ENCODE measurements around the gene EPN1. TPM values are rescaled to one million over a fixed set of nuclear protein-coding genes. Genes with fewer than 3 reads are reported as not detected.

Gene EPN1
- total and polyA plus RNA-seq, 12 donors, result 20.1 to 235 (median 141) TPM

- no peak overlapping the region for H3K27ac ChIP-seq
- intact Hi-C loops (cut with DNase I), result no loop called here
- no peaks in the 10 kb centered on the region for H3K9me3 ChIP-seq (replicated peaks in 1 of 3)
- TF ChIP-seq POLR2A (IDR thresholded peaks at IDR 0.05) (no peak), CTCF (IDR thresholded peaks at IDR 0.05) (no peak)
- no peaks in the 10 kb centered on the region for H3K36me3 ChIP-seq (replicated peaks in 1 of 2)
- H3K4me1 ChIP-seq (replicated peaks in 1 of 2), result peaks cover 30 to 48% of the 10 kb centered on the region in 2 donors
- DNase-seq, result peak in 1 of 7 donors; percentile 8
- no peak overlapping the region for H3K4me3 ChIP-seq
- H3K27me3 ChIP-seq, result no peaks in the 10 kb centered on the region
- WGBS, 4 donors, result 72 to 79% (median 75%) methylated on average over 11 of the region's 11 CpGs
These were observed 37.5 kb upstream of the EPN1 start for GRCh38 chr19:55637534-55637933.

GRCh38 chr19:55638864-55639359 is 36.1 kb upstream of the EPN1 start:
- no peak for TF ChIP-seq POLR2A (IDR thresholded peaks at IDR 0.05)
- peak in 5 of 6 experiments; percentile 9 to 40 (median 24) for TF ChIP-seq CTCF (IDR thresholded peaks at IDR 0.05)
- Histone ChIP-seq H3K4me1 (replicated peaks in 1 of 2) (peaks cover 39 to 57% of the 10 kb centered on the region in 2 donors), H3K9me3 (replicated peaks in 1 of 3) (no peaks in the 10 kb centered on the region), H3K36me3 (replicated peaks in 1 of 2) (no peaks in the 10 kb centered on the region), H3K4me3 (no peak overlapping the region), H3K27ac (peak overlapping the region in 1 of 5 donors; percentile 94), H3K27me3 (no peaks in the 10 kb centered on the region)
- 82 to 90% (median 86%) methylated on average over 6 of the region's 6 CpGs for WGBS, 4 donors
- intact Hi-C loops (cut with DNase I), result no loop called here
- peak in 5 of 7 donors; percentile 26 to 56 (median 34) for DNase-seq

GRCh38 chr19:55640043-55640576 is 34.9 kb upstream of the EPN1 start:
- peaks cover 0 to 6% of the 10 kb centered on the region in 2 donors for H3K36me3 ChIP-seq (replicated peaks in 1 of 2)
- peak; percentile 70 to 89 (median 80) for DNase-seq
- no peaks in the 10 kb centered on the region for H3K27me3 ChIP-seq
- H3K9me3 ChIP-seq (replicated peaks in 1 of 3), result no peaks in the 10 kb centered on the region
- intact Hi-C loops (cut with DNase I), result no loop called here
- peak overlapping the region in 1 of 4 donors; percentile 81 for H3K4me3 ChIP-seq
- peak overlapping the region; percentile 88 to 94 (median 91) for H3K27ac ChIP-seq
- 9 to 27% (median 19%) methylated on average over 4 to 38 of the region's 38 CpGs for WGBS, 4 donors
- TF ChIP-seq CTCF (IDR thresholded peaks at IDR 0.05) (peak; percentile 32 to 61 (median 48)), POLR2A (IDR thresholded peaks at IDR 0.05) (no peak)
- H3K4me1 ChIP-seq (replicated peaks in 1 of 2), result peaks cover 39 to 65% of the 10 kb centered on the region in 2 donors

- H3K4me3 ChIP-seq, result peak within 1 kb of the TSS in 3 of 4 donors; percentile 17 to 81 (median 42)
- DNase-seq, result peak in 6 of 7 donors; percentile 66 to 82 (median 69)
- peaks cover 37 to 61% of the 10 kb centered on the region in 2 donors for H3K4me1 ChIP-seq (replicated peaks in 1 of 2)
- no peaks in the 10 kb centered on the region for H3K27me3 ChIP-seq
- H3K27ac ChIP-seq, result peak within 1 kb of the TSS; percentile 88 to 94 (median 91)
- peak in 1 of 2 donors; percentile 9 for TF ChIP-seq POLR2A (IDR thresholded peaks at IDR 0.05)
- TF ChIP-seq CTCF (IDR thresholded peaks at IDR 0.05), result no peak
- H3K36me3 ChIP-seq (replicated peaks in 1 of 2), result peaks cover 0 to 13% of the 10 kb centered on the region in 2 donors
- H3K9me3 ChIP-seq (replicated peaks in 1 of 3), result no peaks in the 10 kb centered on the region
- WGBS, 4 donors, result 0 to 1% (median 0%) methylated on average over 7 to 89 of the region's 89 CpGs
- intact Hi-C loops (cut with DNase I), result no loop called here
These were observed 34.2 kb upstream of the EPN1 start, which contains the start of gene ZNF580 for GRCh38 chr19:55640577-55641425. Gene ZNF580 (plus strand): TSS chr19:55641002. CDS start chr19:55642509, 1,507 bp downstream.
